GM12878 (cell line): Measurements from ENCODE around the gene PKHD1. TPM values are rescaled to one million over a fixed set of nuclear protein-coding genes. Genes with fewer than 3 reads are reported as not detected.

Experiments
- ATAC-seq: fragments of 200-7000 bp; cut with Tn5 transposase; 3 replicates; pipeline ENCODE4 v1.9.1; 2020; ENCODE audit warnings: mild to moderate bottlenecking, moderate library complexity
- BruUV-seq: library from RNA; stranded (reverse); fragments of 400-500 nt; replicated peaks from 2 replicates; lab custom pipeline; 2021; lab: Mats Ljungman, UMichigan
- CTCF ChIA-PET: fragments of 300-600 bp; sonication (Branson Sonifier 250); formaldehyde crosslinking; extraction: SDS; loops from one replicate; lab custom pipeline; 2021; ENCODE audit warnings: inconsistent platforms; lab: Yijun Ruan, JAX
- POLR2A ChIA-PET: fragments of 350-600 bp; formaldehyde crosslinking; extraction: SDS; loops from one replicate; lab custom pipeline; 2021; ENCODE audit warnings: inconsistent platforms; lab: Charles Lee
- RAD21 ChIA-PET: fragments of 300-600 bp; sonication (Branson Sonifier 250); formaldehyde crosslinking; loops from one replicate; lab custom pipeline; 2023; ENCODE audit warnings: antibody characterized with exemption; ENCODE audit not compliant: unreplicated experiment; lab: Charles Lee
- SMC1A ChIA-PET: fragments of 300-600 bp; sonication (Branson Sonifier 250); formaldehyde crosslinking; loops from one replicate; lab custom pipeline; 2023; ENCODE audit not compliant: unreplicated experiment, uncharacterized antibody; lab: Charles Lee
- DNase-seq: peaks from one replicate; pipeline ENCODE4 v3.0.0-alpha.2; 2011; ENCODE audit warnings: low read depth, low spot score
- FAIRE-seq: peaks from 3 replicates; lab custom pipeline; 2011; peaks lifted over from hg19 to GRCh38; lab: Jason Lieb, UNC
- H2AFZ ChIP-seq: 2 replicates; pipeline ENCODE4 v1.6.0; 2011; ENCODE audit warnings: low read depth, low read length, control low read depth; ENCODE audit not compliant: control insufficient read depth
- H3K27ac ChIP-seq: 2 replicates; pipeline ENCODE4 v1.5.1; 2011; ENCODE audit warnings: control low read depth; ENCODE audit not compliant: control insufficient read depth, insufficient read depth
- H3K27me3 ChIP-seq, 2 experiments: replicated peaks in 1 of 2; 2 replicates each; pipeline versions ENCODE4 v1.6.0 to v1.6.1; 2011; ENCODE audit warnings: low read length in 1 of 2; ENCODE audit not compliant: control insufficient read depth in 2 of 2, insufficient read depth in 2 of 2
- H3K36me3 ChIP-seq, 2 experiments: 2 replicates each; pipeline ENCODE4 v1.5.1; 2011; ENCODE audit warnings: low read length in 1 of 2; ENCODE audit not compliant: control insufficient read depth in 2 of 2, insufficient read depth in 2 of 2
- H3K4me1 ChIP-seq: 2 replicates; pipeline ENCODE4 v1.6.1; 2011; ENCODE audit warnings: mild to moderate bottlenecking, low read length, moderate library complexity, mixed read lengths; ENCODE audit not compliant: control insufficient read depth, insufficient read depth
- H3K4me2 ChIP-seq: 2 replicates; pipeline ENCODE4 v1.6.0; 2011; ENCODE audit warnings: control low read depth; ENCODE audit not compliant: control insufficient read depth, insufficient read depth
- H3K4me3 ChIP-seq: fragments of 200-600 bp; sonication (generic); 2 replicates; pipeline ENCODE4 v1.5.1; 2016
- H3K79me2 ChIP-seq: 2 replicates; pipeline ENCODE4 v1.6.0; 2011; ENCODE audit warnings: low read length; ENCODE audit not compliant: control insufficient read depth, insufficient read depth
- H3K9ac ChIP-seq: 2 replicates; pipeline ENCODE4 v1.8.0; 2011; ENCODE audit warnings: low read length, control low read depth, mixed read lengths; ENCODE audit not compliant: control insufficient read depth, insufficient read depth
- H3K9me3 ChIP-seq: replicated peaks from 3 replicates; pipeline ENCODE4 v1.5.1; 2011; ENCODE audit warnings: mild to moderate bottlenecking, low read length; ENCODE audit not compliant: control insufficient read depth, insufficient read depth
- H4K20me1 ChIP-seq: 2 replicates; pipeline ENCODE4 v1.6.0; 2011; ENCODE audit not compliant: control insufficient read depth, insufficient read depth
- BCLAF1 ChIP-seq: fragments of 450-650 bp; IDR thresholded peaks from 2 replicates; pipeline ENCODE4 v1.6.1; 2017; ENCODE audit warnings: antibody characterized with exemption, mild to moderate bottlenecking, moderate library complexity
- CHD4 ChIP-seq: fragments of 200-600 bp; sonication (generic); IDR thresholded peaks from 2 replicates; pipeline ENCODE4 v1.6.1; 2016; ENCODE audit warnings: mild to moderate bottlenecking
- CTCF ChIP-seq, 3 experiments: IDR thresholded peaks in 2 of 3; conservative IDR thresholded peaks in 1 of 3; 2 replicates each; pipeline ENCODE4 v1.5.1; 2011; ENCODE audit warnings: low read depth in 3 of 3, low read length in 3 of 3, mild to moderate bottlenecking in 3 of 3, control low read depth in 2 of 3, moderate library complexity in 2 of 3, inconsistent platforms in 1 of 3, mixed read lengths in 1 of 3; ENCODE audit not compliant: control insufficient read depth in 2 of 3, insufficient read depth in 1 of 3; ENCODE audit errors: extremely low read depth in 1 of 3
- CUX1 ChIP-seq: IDR thresholded peaks from 2 replicates; pipeline ENCODE4 v1.6.1; 2012; ENCODE audit warnings: improper control_type of control experiment, low read depth, low read length; ENCODE audit not compliant: insufficient replicate concordance
- LARP7 ChIP-seq: fragments of 450-650 bp; IDR thresholded peaks from 2 replicates; pipeline ENCODE4 v1.6.1; 2017; ENCODE audit warnings: mild to moderate bottlenecking
- MEF2A ChIP-seq: IDR thresholded peaks from 2 replicates; pipeline ENCODE4 v1.6.1; 2011; ENCODE audit warnings: low read depth, mild to moderate bottlenecking, low read length, moderate library complexity; ENCODE audit not compliant: insufficient read depth
- NRF1 ChIP-seq: conservative IDR thresholded peaks from 2 replicates; pipeline ENCODE4 v1.6.1; 2011; ENCODE audit warnings: mild to moderate bottlenecking, low read depth, low read length, improper control_type of control experiment
- RFX5 ChIP-seq: IDR thresholded peaks from 2 replicates; pipeline ENCODE4 v1.6.1; 2011; ENCODE audit warnings: low read depth, low read length, improper control_type of control experiment
- SREBF2 ChIP-seq: IDR thresholded peaks from 2 replicates; pipeline ENCODE4 v1.6.1; 2012; ENCODE audit warnings: mild to moderate bottlenecking, low read length
- STAT1 ChIP-seq: fragments of 450-650 bp; conservative IDR thresholded peaks from 2 replicates; pipeline ENCODE4 v1.6.1; 2014; ENCODE audit warnings: antibody characterized with exemption, mild to moderate bottlenecking
- TAF1 ChIP-seq: IDR thresholded peaks from 2 replicates; pipeline ENCODE4 v1.6.1; 2011; ENCODE audit warnings: mild to moderate bottlenecking, low read depth, low read length, borderline replicate concordance
- TCF3 ChIP-seq: IDR thresholded peaks from 2 replicates; pipeline ENCODE4 v1.6.1; 2012; ENCODE audit warnings: low read depth, mild to moderate bottlenecking, low read length, borderline replicate concordance; ENCODE audit not compliant: insufficient read depth
- ZNF24 ChIP-seq: fragments of 450-650 bp; IDR thresholded peaks from 2 replicates; pipeline ENCODE4 v1.6.1; 2017; ENCODE audit warnings: antibody characterized with exemption, mild to moderate bottlenecking
- WGBS: methylation state at CpG from one replicate; pipeline ENCODE4 v1.1.6; 2016; ENCODE audit warnings: low lambda C conversion rate; ENCODE audit not compliant: insufficient replicate concordance, insufficient coverage; ENCODE audit errors: missing lambda C conversion rate; 5-methylcytosine and 5-hydroxymethylcytosine counted together
- in situ Hi-C: fragments of 300-500 bp; cut with MboI; formaldehyde crosslinking; loops from 9 replicates; pipeline ENCODE4 v1.14.3; 2018; ENCODE audit warnings: mixed read lengths
- intact Hi-C: fragments of 100-400 bp; cut with micrococcal nuclease; formaldehyde crosslinking; loops from one replicate; pipeline ENCODE4 v1.14.2; 2022; ENCODE audit not compliant: unreplicated experiment
- polyA plus RNA-seq, 11 experiments: library from polyadenylated mRNA; depleted of rRNA in 4 of 11; unstranded in 6 of 11; stranded (reverse) in 5 of 11; fragments of >200 nt; fragmentation: Nextera tagmentation in 4 of 11; fragmentation: Illumina TruSeq in 1 of 11; extraction: Ambion mirVana in 4 of 11; extraction: Trizol in 1 of 11; gene quantifications; 1 replicate in 1 of 11; 2 replicates in 10 of 11; pipeline versions ENCODE4 v1.2.1 to v1.2.3, GENCODE V29; 2011 to 2016; ENCODE audit warnings: inconsistent platforms in 2 of 11, missing spikeins in 2 of 11, low read depth in 1 of 11
- total RNA-seq, 4 experiments: library from RNA; depleted of rRNA in 3 of 4; stranded (reverse); fragments of >200 nt in 3 of 4; fragmentation: Illumina TruSeq in 1 of 4; extraction: Trizol in 1 of 4; gene quantifications; 2 replicates each; pipeline versions ENCODE4 v1.2.1 to v1.2.3, GENCODE V29; 2013 to 2021

Gene PKHD1
- total and polyA plus RNA-seq, 10 of the 15 experiments (the other 5 are each of a cell fraction or from before 2014, with no cell fraction given): under 0.01 to 0.90 (median 0.02) TPM; not detected in 1

GRCh38 chr6:51951924-51952323 is 135.5 kb downstream of the PKHD1 start (continued):
- TF ChIP-seq CHD4 (no peak), CTCF (IDR thresholded peaks at IDR 0.05 in 2 of 3, conservative IDR thresholded peaks at IDR 0.05 in 1 of 3; ENCODE audit: control insufficient read depth in 2 of 3, extremely low read depth in 1 of 3, insufficient read depth in 1 of 3, low read depth in 3 of 3, low read length in 3 of 3) (no peak)
- TF ChIP-seq, all 136 proteins: peak for 0

- Histone ChIP-seq H3K4me3 (no peak overlapping the region), H3K9ac (no peak overlapping the region), H3K36me3 (no peaks in the 10 kb centered on the region), H3K4me1 (no peaks in the 10 kb centered on the region), H4K20me1 (no peaks in the 10 kb centered on the region), H3K9me3 (no peaks in the 10 kb centered on the region), H3K4me2 (no peak overlapping the region), H2AFZ (no peak overlapping the region), H3K27ac (no peak overlapping the region), H3K79me2 (no peaks in the 10 kb centered on the region), H3K27me3 (no peaks in the 10 kb centered on the region)
- ChIA-PET POLR2A (no interaction called here), SMC1A (interaction anchor here (1.7 kb wide), 1 partner anchor 10 kb away, joined by 7 read pairs; no protein-coding TSS in a partner anchor), CTCF (interaction anchor here (0.6 to 4.0 kb wide), 4 partner anchors 9 to 532 kb away, joined by 3 to 26 read pairs (median 4); no protein-coding TSS in a partner anchor), RAD21 (interaction anchor here (1.7 kb wide), 1 partner anchor 15 kb away, joined by 5 read pairs; no protein-coding TSS in a partner anchor)
- in situ Hi-C loops (no loop called here), intact Hi-C loops (no loop called here)
- no peak for ATAC-seq
- no TSS peak for BruUV-seq
- FAIRE-seq: no peak
- 21% methylated on average over 5 of the region's 5 CpGs for WGBS
- DNase-seq: no peak
- TF ChIP-seq TAF1 (no peak), STAT1 (no peak), SREBF2 (no peak), BCLAF1 (no peak), NRF1 (no peak), CUX1 (no peak), TCF3 (no peak), MEF2A (no peak), ZNF24 (no peak), LARP7 (no peak), RFX5 (no peak)
Observed at GRCh38 chr6:51949526-51949925, 137.9 kb downstream of the PKHD1 start.
